RWPE2 (cell line): ENCODE data around the gene IRAK2.

Experiments
- ATAC-seq: fragments of 200-7000 bp; cut with Tn5 transposase; 3 replicates; pipeline ENCODE4 v1.9.1; 2021; ENCODE audit warnings: low read depth
- DNase-seq: peaks from one replicate; pipeline ENCODE4 v3.0.0-alpha.2; 2020; ENCODE audit warnings: low spot score
- H3K27ac ChIP-seq: fragments of 450-650 bp; 2 replicates; pipeline ENCODE4 v1.5.1; 2017; ENCODE audit warnings: mild to moderate bottlenecking; ENCODE audit not compliant: poor library complexity, severe bottlenecking
- H3K27me3 ChIP-seq: fragments of 250-450 bp; sonication (Bioruptor Pico); 2 replicates; pipeline ENCODE4 v1.5.1; 2021; ENCODE audit warnings: mild to moderate bottlenecking, moderate library complexity; ENCODE audit not compliant: insufficient read depth, poor library complexity, severe bottlenecking
- H3K36me3 ChIP-seq: fragments of 250-450 bp; sonication (Bioruptor Pico); 2 replicates; pipeline ENCODE4 v1.5.1; 2020; ENCODE audit warnings: low read depth, mild to moderate bottlenecking, moderate library complexity
- H3K4me1 ChIP-seq: fragments of 250-450 bp; sonication (Bioruptor Pico); 2 replicates; pipeline ENCODE4 v1.5.1; 2021; ENCODE audit warnings: mild to moderate bottlenecking, moderate library complexity; ENCODE audit not compliant: insufficient read depth, poor library complexity, severe bottlenecking
- H3K4me3 ChIP-seq: fragments of 250-450 bp; sonication (Bioruptor Pico); 2 replicates; pipeline ENCODE4 v1.5.1; 2021; ENCODE audit warnings: mild to moderate bottlenecking, moderate library complexity; ENCODE audit not compliant: severe bottlenecking
- H3K9me3 ChIP-seq: fragments of 250-450 bp; sonication (Bioruptor Pico); 2 replicates; pipeline ENCODE4 v1.5.1; 2021; ENCODE audit warnings: mild to moderate bottlenecking, moderate library complexity; ENCODE audit not compliant: severe bottlenecking
- TF ChIP-seq, protein P1 (sequence below): fragments of 450-650 bp; IDR thresholded peaks from one replicate; pipeline ENCODE4 v1.5.1; 2017; ENCODE audit warnings: mild to moderate bottlenecking, moderate library complexity; ENCODE audit not compliant: poor library complexity, severe bottlenecking

Gene IRAK2

DNA sequence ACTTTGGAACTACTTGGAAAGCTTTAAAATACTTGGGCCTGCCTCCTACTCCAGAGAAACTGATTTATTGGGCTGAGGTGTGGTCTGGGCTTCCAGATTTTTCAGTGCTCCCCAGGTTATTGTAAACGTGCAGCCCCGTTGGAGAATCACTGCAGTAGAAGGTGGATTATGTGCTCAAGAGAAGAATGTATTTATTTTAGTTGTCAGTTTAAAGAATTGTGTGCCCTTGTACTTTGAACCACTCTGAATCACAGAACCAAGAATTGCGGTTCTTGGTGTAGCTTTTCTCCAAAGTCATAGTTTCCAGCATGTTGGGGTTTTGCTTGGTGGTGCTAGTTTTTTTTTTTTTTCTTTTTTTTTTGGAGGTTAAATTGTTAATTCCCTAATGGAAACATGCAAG lies 85.1 kb downstream of the IRAK2 start:
- peak overlapping the region; percentile 75 for H3K4me3 ChIP-seq
- peaks cover 6% of the 10 kb centered on the region for H3K9me3 ChIP-seq
- H3K27me3 ChIP-seq = no peaks in the 10 kb centered on the region
- TF ChIP-seq, protein P1, sequence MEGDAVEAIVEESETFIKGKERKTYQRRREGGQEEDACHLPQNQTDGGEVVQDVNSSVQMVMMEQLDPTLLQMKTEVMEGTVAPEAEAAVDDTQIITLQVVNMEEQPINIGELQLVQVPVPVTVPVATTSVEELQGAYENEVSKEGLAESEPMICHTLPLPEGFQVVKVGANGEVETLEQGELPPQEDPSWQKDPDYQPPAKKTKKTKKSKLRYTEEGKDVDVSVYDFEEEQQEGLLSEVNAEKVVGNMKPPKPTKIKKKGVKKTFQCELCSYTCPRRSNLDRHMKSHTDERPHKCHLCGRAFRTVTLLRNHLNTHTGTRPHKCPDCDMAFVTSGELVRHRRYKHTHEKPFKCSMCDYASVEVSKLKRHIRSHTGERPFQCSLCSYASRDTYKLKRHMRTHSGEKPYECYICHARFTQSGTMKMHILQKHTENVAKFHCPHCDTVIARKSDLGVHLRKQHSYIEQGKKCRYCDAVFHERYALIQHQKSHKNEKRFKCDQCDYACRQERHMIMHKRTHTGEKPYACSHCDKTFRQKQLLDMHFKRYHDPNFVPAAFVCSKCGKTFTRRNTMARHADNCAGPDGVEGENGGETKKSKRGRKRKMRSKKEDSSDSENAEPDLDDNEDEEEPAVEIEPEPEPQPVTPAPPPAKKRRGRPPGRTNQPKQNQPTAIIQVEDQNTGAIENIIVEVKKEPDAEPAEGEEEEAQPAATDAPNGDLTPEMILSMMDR = no peak
- H3K27ac ChIP-seq = no peak overlapping the region
- DNase-seq = no peak
- peaks cover 5% of the 10 kb centered on the region for H3K4me1 ChIP-seq
- H3K36me3 ChIP-seq = peaks cover 21% of the 10 kb centered on the region
- no peak for ATAC-seq

DNA sequence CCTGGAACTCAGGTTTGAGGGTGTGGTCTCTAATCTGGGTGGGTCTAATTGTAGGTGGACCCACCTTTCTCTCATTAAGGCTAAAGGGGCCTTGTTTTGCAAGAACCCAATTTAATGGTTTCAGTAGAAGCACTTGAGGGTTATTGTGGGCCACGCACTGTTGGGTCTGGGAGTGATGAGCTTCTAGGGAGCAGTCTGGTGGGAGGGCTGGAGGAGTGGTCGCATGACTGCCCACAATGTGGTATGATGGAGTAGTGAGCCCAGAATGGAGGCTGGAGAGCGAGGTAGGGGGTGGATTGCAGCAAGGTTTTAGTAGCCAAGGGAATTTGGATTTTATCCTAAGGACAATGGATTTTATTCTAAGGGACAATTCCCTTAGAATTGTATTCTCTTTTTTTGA lies 86.3 kb downstream of the IRAK2 start:
- Histone ChIP-seq H3K36me3 (peaks cover 27% of the 10 kb centered on the region), H3K27ac (no peak overlapping the region), H3K4me1 (peaks cover 5% of the 10 kb centered on the region), H3K4me3 (no peak overlapping the region), H3K27me3 (no peaks in the 10 kb centered on the region), H3K9me3 (no peaks in the 10 kb centered on the region)
- TF ChIP-seq, protein P1 = no peak
- no peak for DNase-seq
- ATAC-seq = no peak

DNA sequence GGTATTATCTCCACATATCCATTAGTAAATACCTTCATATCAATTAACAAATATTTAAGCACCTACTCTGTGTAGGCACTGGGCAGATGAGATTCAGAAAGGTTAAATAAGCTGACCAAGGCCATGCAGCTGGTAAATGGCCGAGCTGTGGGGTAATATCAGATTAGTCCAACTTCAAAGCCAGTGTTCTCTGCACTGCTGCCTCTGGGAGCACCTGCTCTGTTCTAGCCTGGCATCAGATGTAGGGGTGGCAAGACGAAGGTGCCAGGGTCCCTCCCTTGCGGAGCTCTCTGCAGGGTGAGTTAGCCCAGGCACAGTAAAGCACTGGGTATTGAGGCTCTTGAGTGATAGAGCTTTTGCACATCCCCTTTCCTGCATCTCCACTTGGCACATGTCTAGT lies 89.0 kb downstream of the IRAK2 start:
- Histone ChIP-seq H3K27me3 (no peaks in the 10 kb centered on the region), H3K9me3 (no peaks in the 10 kb centered on the region), H3K27ac (no peak overlapping the region), H3K4me3 (no peak overlapping the region), H3K4me1 (peaks cover 5% of the 10 kb centered on the region), H3K36me3 (peaks cover 35% of the 10 kb centered on the region)
- TF ChIP-seq, protein P1 = no peak
- ATAC-seq = no peak
- no peak for DNase-seq

DNA sequence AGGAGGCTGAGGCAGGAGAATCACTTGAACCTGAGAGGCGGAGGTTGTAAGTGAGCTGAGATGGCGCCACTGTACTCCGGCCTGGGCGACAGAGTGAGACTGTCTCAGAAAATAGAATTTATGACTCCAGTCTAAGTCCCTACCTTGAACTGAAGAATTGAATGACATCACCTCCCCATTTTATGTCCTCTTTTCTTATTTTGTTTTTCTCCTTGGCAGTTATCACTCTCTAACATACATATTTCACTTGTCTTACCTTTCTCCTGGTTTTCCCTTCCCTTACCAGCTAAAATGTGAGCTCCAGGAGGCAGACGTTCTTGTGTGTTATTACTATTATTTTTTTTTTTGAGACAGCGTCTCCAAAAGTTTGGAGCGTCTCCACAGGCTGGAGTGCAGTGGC lies 91.1 kb downstream of the IRAK2 start:
- no peak overlapping the region for H3K27ac ChIP-seq
- H3K9me3 ChIP-seq = no peaks in the 10 kb centered on the region
- no peaks in the 10 kb centered on the region for H3K4me1 ChIP-seq
- H3K4me3 ChIP-seq = no peak overlapping the region
- H3K27me3 ChIP-seq = no peaks in the 10 kb centered on the region
- TF ChIP-seq, protein P1 = no peak
- peaks cover 36% of the 10 kb centered on the region for H3K36me3 ChIP-seq
- ATAC-seq (no peak), DNase-seq (no peak)

DNA sequence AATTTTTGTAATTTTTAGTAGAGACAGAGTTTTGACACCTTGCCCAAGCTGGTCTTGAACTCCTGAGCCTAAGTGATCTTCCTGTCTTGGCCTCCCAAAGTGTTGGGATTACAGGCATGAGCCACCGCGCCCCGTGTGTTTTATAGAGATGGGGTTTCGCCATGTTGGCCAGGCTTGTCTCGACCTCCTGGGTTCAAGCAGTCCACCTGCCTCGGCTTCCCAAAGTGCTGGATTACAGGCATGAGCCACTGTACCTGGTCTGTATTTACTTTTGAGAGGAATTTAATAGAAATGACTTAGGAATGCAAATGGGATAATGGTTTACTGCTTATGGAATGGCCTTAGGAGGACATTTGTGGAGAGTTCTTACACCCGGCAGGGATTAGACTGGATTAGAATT lies 94.3 kb downstream of the IRAK2 start:
- ATAC-seq (no peak), DNase-seq (no peak)
- Histone ChIP-seq H3K27me3 (no peaks in the 10 kb centered on the region), H3K4me1 (no peaks in the 10 kb centered on the region), H3K36me3 (peaks cover 45% of the 10 kb centered on the region), H3K9me3 (no peaks in the 10 kb centered on the region), H3K4me3 (no peak overlapping the region), H3K27ac (no peak overlapping the region)
- TF ChIP-seq, protein P1 = no peak
